Measurements from ENCODE around the gene TIGD7. TPM values are rescaled to one million over a fixed set of nuclear protein-coding genes. Genes with fewer than 3 reads are reported as not detected.

The TIGD7 gene
- total RNA-seq (2016; rRNA removed; fragmentation: Illumina TruSeq; extraction: Trizol) (not detected in 2 replicates), polyA plus RNA-seq (2011; rRNA removed) (not detected in 2 replicates), polyA minus RNA-seq (2011; rRNA and poly(A)+ RNA removed; ENCODE audit: low replicate concordance) (0.08 and 2.2 TPM in 2 replicates), Bru-seq, nascent RNA (percentile 14 among the genes with signal in this experiment), BruChase-seq, experiment 1, labeled RNA remaining after a 6-hour chase (percentile 11 among the genes with signal in this experiment), BruChase-seq, experiment 2, labeled RNA remaining after a 2-hour chase (percentile 10 among the genes with signal in this experiment)
- not detected in 2 replicates for total RNA-seq (2016; cell fraction: cytosol; rRNA removed; fragmentation: Illumina TruSeq; extraction: Trizol; ENCODE audit: low read depth)
- total RNA-seq (2016; cell fraction: insoluble cytoplasmic fraction; rRNA removed; fragmentation: Illumina TruSeq; extraction: Trizol) = not detected in 2 replicates
- not detected in 2 replicates for total RNA-seq (2016; cell fraction: membrane; rRNA removed; fragmentation: Illumina TruSeq; extraction: Trizol)
- total RNA-seq (2016; cell fraction: nucleus; rRNA removed; fragmentation: Illumina TruSeq; extraction: Trizol) = not detected in 2 replicates
- not detected in 2 replicates for polyA plus RNA-seq (2011; cell fraction: cytosol; rRNA removed)
- polyA plus RNA-seq (2011; cell fraction: nucleus; rRNA removed) = not detected in 2 replicates
- 0.63 and 0.88 TPM in 2 replicates for polyA plus RNA-seq (2012)
- not detected in 2 replicates for polyA plus RNA-seq (2016; cell fraction: cytosol; fragmentation: Illumina TruSeq; extraction: Trizol; ENCODE audit: low read depth)
- polyA plus RNA-seq (2016; cell fraction: insoluble cytoplasmic fraction; fragmentation: Illumina TruSeq; extraction: Trizol; ENCODE audit: low read depth) = not detected in 2 replicates
- polyA plus RNA-seq (2016; cell fraction: membrane; fragmentation: Illumina TruSeq; extraction: Trizol; ENCODE audit: low read depth) = not detected in 2 replicates
- not detected in 2 replicates for polyA plus RNA-seq (2016; cell fraction: nucleus; fragmentation: Illumina TruSeq; extraction: Trizol; ENCODE audit: insufficient read depth, low read depth)
- not detected in 2 replicates for polyA minus RNA-seq (2011; cell fraction: cytosol; rRNA and poly(A)+ RNA removed)
- polyA minus RNA-seq (2011; cell fraction: nucleus; rRNA and poly(A)+ RNA removed) = not detected in 2 replicates
- long read RNA-seq, experiment 1 = 0 reads
- long read RNA-seq, experiment 2 = 0 reads

GRCh38 chr16:3305109-3306068 lies at the start of gene TIGD7, which contains the start of gene ZNF75A:
TSS of gene TIGD7 (minus strand) at chr16:3305430. CDS start at chr16:3300614, 4,816 bp downstream.
TSS of gene ZNF75A (plus strand) at chr16:3305497. CDS start at chr16:3308429, 2,932 bp downstream.
- intact Hi-C loops (cut with micrococcal nuclease; ENCODE audit: unreplicated experiment) (no loop called here), in situ Hi-C loops (cut with HindIII; ENCODE audit: extremely low pct_ligation_motif_present, low pct_unique_long_range_greater_than_20kb) (no loop called here)
- no peak within 1 kb of the TSS for H3K9ac ChIP-seq (ENCODE audit: insufficient read depth, low read depth, low read length)
- no peak within 1 kb of the TSS for H3K4me3 ChIP-seq (replicated peaks in 1 of 3; ENCODE audit: insufficient read depth in 1 of 3, low read depth in 2 of 3, low read length in 3 of 3)
- no peak within 1 kb of the TSS for H3K27ac ChIP-seq (ENCODE audit: extremely low read length, insufficient read depth, low read length)
- no peaks in the 10 kb centered on the region for H3K9me3 ChIP-seq (ENCODE audit: low read length)
- ATAC-seq (no peak; the same call in 2 of the 3 replicates), FAIRE-seq (no peak), DNase-seq (ENCODE audit: low spot score) (no peak)
- POLR2A ChIA-PET = no interaction called here
- no TSS peak for BruUV-seq (replicated peaks)
- no peak within 1 kb of the TSS for H3K4me2 ChIP-seq (ENCODE audit: low read depth, low read length)
- WGBS (ENCODE audit: low lambda C conversion rate) = 93% methylated on average over 67 of the region's 103 CpGs
- H3K79me2 ChIP-seq (ENCODE audit: insufficient read depth, low read length) = no peaks in the 10 kb centered on the region
- no peaks in the 10 kb centered on the region for H3K36me3 ChIP-seq (replicated peaks in 1 of 2; ENCODE audit: control insufficient read depth in 1 of 2, insufficient read depth in 2 of 2, low read length in 2 of 2)
- TF ChIP-seq CC2D1A (CRISPR knock-in tag; IDR thresholded peaks at IDR 0.05) (no peak), AGO2 (optimal IDR thresholded peaks at IDR 0.05; ENCODE audit: low read depth, low read length) (peak; percentile 77), ARID4A (CRISPR knock-in tag; IDR thresholded peaks at IDR 0.05; ENCODE audit: borderline replicate concordance) (no peak)
- H3K27me3 ChIP-seq (ENCODE audit: control insufficient read depth in 1 of 2, insufficient read depth in 2 of 2, low read length in 2 of 2) = no peaks in the 10 kb centered on the region
- no peak within 1 kb of the TSS for H2AFZ ChIP-seq (ENCODE audit: low read length)
- no peaks in the 10 kb centered on the region for H4K20me1 ChIP-seq (ENCODE audit: insufficient read depth, low read length)
- H3K4me1 ChIP-seq (ENCODE audit: insufficient read depth, low read length) = no peaks in the 10 kb centered on the region
- CTCF ChIA-PET (ENCODE audit: low intra/inter-chr PET ratio, low total read pairs) = no interaction called here

Data from HepG2 (cell line).